Stomach (tissue), 4 donors: Measurements from ENCODE around the gene BCL3.

Experiments
- CTCF ChIP-seq, 7 experiments: fragments of 450-650 bp in 4 of 7; fragments of 200-600 bp in 3 of 7; sonication (generic) in 3 of 7; IDR thresholded peaks; one replicate each; pipeline ENCODE4 v1.5.1; 2016 to 2019; ENCODE audit warnings: antibody characterized with exemption in 7 of 7, control low read depth in 2 of 7, mild to moderate bottlenecking in 1 of 7
- POLR2A ChIP-seq, 4 donors: fragments of 450-650 bp; IDR thresholded peaks; one replicate each; pipeline ENCODE4 v1.6.1; 2016; ENCODE audit warnings: antibody characterized with exemption in 4 of 4, control low read depth in 2 of 4, mild to moderate bottlenecking in 1 of 4, moderate library complexity in 1 of 4
- POLR2AphosphoS5 ChIP-seq, 3 donors: sonication (generic); formaldehyde crosslinking; IDR thresholded peaks; one replicate each; pipeline ENCODE4 v1.6.1; 2016; ENCODE audit warnings: antibody characterized with exemption in 3 of 3

- TF ChIP-seq POLR2A (IDR thresholded peaks at IDR 0.05) (no peak), POLR2AphosphoS5 (IDR thresholded peaks at IDR 0.05) (no peak), CTCF (IDR thresholded peaks at IDR 0.05) (no peak)
These were observed 46.1 kb downstream of the BCL3 start for GRCh38 chr19:44794610-44795009.
